ENCODE measurements around the gene MRPL14. TPM values are rescaled to one million over a fixed set of nuclear protein-coding genes. Genes with fewer than 3 reads are reported as not detected.

Gene MRPL14
- total RNA-seq, 1 donor from 2014 or later: 40.4 TPM

DNA sequence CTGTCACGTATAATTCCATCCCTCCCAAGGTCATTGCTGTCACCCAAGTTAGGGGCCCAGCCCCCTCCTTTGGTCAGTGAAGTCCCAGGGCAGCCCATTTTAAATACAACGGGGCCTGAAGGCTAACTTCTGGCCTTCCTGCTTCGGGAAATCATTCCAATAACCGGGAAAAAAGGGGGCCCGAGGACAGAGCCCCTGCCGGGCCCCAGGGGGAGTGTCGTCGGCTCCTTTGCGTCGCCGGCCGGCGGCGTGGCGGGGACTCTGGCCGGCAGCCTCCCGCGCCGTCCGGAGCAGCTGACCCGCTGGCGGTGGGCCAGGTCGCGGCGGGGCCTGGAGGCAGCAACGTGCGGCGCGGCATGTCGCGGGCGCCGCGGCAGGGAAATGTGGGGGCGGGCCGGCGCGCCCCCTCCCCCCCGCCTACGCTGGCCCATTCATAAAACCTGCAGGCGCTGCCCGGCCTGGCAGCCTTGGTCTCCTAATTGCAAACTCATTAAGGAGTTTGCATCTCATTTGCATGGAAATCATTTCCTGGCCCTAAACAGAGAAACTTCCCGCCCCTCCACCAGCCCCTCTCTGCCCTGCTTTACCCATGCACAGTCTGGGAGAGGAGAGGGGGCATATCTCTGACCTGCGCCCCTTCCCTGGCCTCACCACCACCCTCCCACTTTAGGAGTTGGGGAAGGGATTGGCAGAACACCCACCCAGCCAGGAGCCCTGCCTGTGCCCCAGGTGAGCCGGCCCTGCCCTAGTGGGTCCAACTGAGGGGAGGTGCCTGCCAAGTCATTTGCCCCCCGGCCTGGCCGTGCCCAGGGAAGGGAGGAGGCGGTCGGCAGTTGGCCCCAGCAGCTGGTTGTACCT, 50.7 kb downstream of the MRPL14 start:
- H3K79me2 ChIP-seq (ENCODE audit: low read depth): no peaks in the 10 kb centered on the region
- H3K4me1 Mint-ChIP-seq: peaks cover 61% of the 10 kb centered on the region
- no peaks in the 10 kb centered on the region for H3K9me3 Mint-ChIP-seq
- H3K27ac Mint-ChIP-seq: no peak overlapping the region
- peaks cover 59% of the 10 kb centered on the region for H3F3A ChIP-seq (ENCODE audit: low read depth)
- peaks cover 60% of the 10 kb centered on the region for H3K4me1 ChIP-seq
- H4K20me1 ChIP-seq (ENCODE audit: low read depth): no peaks in the 10 kb centered on the region
- peaks cover 8% of the 10 kb centered on the region for H3K27me3 Mint-ChIP-seq (ENCODE audit: insufficient read depth, low read depth)
- no peak overlapping the region for H3K27ac ChIP-seq
- peaks cover 2% of the 10 kb centered on the region for H3K36me3 Mint-ChIP-seq
- TF ChIP-seq EZH2 (IDR thresholded peaks at IDR 0.05): peak; percentile 29
- TF ChIP-seq EZH2phosphoT487 (IDR thresholded peaks at IDR 0.05): no peak
- TF ChIP-seq, protein P1, sequence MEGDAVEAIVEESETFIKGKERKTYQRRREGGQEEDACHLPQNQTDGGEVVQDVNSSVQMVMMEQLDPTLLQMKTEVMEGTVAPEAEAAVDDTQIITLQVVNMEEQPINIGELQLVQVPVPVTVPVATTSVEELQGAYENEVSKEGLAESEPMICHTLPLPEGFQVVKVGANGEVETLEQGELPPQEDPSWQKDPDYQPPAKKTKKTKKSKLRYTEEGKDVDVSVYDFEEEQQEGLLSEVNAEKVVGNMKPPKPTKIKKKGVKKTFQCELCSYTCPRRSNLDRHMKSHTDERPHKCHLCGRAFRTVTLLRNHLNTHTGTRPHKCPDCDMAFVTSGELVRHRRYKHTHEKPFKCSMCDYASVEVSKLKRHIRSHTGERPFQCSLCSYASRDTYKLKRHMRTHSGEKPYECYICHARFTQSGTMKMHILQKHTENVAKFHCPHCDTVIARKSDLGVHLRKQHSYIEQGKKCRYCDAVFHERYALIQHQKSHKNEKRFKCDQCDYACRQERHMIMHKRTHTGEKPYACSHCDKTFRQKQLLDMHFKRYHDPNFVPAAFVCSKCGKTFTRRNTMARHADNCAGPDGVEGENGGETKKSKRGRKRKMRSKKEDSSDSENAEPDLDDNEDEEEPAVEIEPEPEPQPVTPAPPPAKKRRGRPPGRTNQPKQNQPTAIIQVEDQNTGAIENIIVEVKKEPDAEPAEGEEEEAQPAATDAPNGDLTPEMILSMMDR (IDR thresholded peaks at IDR 0.05): peak; percentile 14
- H3K9me3 ChIP-seq (ENCODE audit: low read depth): no peaks in the 10 kb centered on the region
- no peak overlapping the region for H2AFZ ChIP-seq (replicated peaks)
- H3K27me3 ChIP-seq: peaks cover 21% of the 10 kb centered on the region
- peak; percentile 73 for DNase-seq (ENCODE audit: low spot score)
- H3K4me3 Mint-ChIP-seq: peak overlapping the region; percentile 64
- no peaks in the 10 kb centered on the region for H3K36me3 ChIP-seq
- H3K4me2 ChIP-seq: peak overlapping the region; percentile 70
- H3K4me3 ChIP-seq: peak overlapping the region; percentile 17
- H3K9ac ChIP-seq: no peak overlapping the region

DNA sequence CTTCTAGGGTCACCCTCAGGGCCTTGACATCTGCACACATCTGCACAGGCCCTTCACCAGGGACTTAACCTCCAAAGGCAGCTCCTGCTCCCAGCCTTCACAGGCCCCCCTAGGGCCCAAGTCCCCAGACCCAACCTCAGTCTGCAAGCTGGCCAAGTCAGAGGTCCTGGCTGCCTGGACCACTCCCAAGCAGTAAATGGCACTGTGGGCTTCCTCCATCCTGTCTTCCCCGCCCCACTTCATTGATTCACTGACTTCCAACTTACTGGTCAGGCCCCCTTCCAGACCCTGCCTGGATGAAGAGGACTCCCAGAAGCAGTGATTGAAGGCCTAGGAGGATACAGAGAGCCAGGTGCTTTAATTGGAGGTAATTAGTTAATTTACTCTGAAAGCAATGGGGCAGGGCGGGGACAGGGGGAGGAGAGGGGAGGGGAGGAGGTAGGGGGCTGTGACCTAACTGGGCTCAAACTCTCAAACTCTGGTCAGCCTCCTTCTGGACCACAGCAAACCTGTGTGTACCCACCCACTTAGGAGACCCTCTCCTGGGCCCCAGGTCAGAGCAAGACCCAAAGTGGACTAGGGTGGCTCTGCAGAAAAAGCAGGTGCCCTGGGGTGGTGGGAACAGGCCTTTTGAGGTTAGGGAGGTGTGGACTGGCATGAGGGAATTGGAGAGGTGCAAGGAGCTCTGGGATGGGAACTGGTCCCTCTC, 51.5 kb downstream of the MRPL14 start:
- Histone ChIP-seq H3K27ac (no peak overlapping the region), H3K4me3 (no peak overlapping the region), H3F3A (ENCODE audit: low read depth) (peaks cover 59% of the 10 kb centered on the region), H3K36me3 (no peaks in the 10 kb centered on the region), H3K9me3 (ENCODE audit: low read depth) (no peaks in the 10 kb centered on the region), H4K20me1 (ENCODE audit: low read depth) (no peaks in the 10 kb centered on the region), H3K4me2 (peak overlapping the region; percentile 70), H2AFZ (replicated peaks) (no peak overlapping the region), H3K4me1 (peaks cover 52% of the 10 kb centered on the region), H3K27me3 (peaks cover 21% of the 10 kb centered on the region), H3K9ac (no peak overlapping the region), H3K79me2 (ENCODE audit: low read depth) (no peaks in the 10 kb centered on the region)
- Mint-ChIP-seq H3K4me3 (peak overlapping the region; percentile 64), H3K27ac (no peak overlapping the region), H3K36me3 (peaks cover 2% of the 10 kb centered on the region), H3K9me3 (no peaks in the 10 kb centered on the region), H3K27me3 (ENCODE audit: insufficient read depth, low read depth) (peaks cover 8% of the 10 kb centered on the region), H3K4me1 (peaks cover 59% of the 10 kb centered on the region)
- no peak for DNase-seq (ENCODE audit: low spot score)
- TF ChIP-seq, protein P1 (IDR thresholded peaks at IDR 0.05): no peak
- TF ChIP-seq EZH2phosphoT487 (IDR thresholded peaks at IDR 0.05) (no peak), EZH2 (IDR thresholded peaks at IDR 0.05) (no peak)

DNA sequence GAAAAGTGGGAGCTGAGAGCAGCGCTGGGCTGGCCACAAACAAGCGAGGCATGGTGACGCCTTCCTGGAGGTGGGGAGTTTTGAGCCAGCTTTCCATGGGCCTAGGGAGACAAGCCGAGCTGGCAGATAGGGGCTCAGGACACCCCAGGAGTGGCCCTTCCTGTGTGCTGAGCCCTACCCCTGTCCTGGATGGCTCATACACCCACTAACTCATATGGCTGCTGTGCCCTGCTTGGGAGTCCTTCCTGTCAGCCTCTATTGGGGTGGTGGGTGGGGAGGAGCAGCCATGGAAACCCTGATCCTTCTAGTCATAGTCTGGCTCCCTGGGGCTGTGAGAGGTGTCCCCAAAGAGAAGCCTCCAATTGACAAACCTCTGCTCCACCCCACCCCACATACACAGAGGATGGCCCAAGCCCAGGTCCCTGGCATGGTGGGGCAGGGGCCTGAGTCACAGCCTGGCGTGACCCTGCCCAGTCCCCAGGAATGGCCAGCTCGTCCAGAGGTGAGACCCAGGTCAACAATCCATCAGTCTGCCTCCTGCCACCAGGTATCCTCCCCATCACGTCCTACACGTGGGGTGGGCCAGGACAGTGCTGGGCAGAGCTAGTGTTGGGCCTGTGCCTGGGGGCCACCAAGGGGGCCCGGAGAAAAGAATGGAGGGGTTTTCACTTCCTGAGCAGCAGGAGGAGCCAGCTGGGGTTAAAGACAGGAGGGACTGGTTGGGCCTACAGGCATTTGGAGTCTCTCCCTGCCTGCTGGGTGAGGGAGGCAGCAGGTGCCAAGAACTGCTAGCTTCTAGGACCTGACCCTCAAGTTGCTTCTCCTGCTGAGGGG, 52.2 kb downstream of the MRPL14 start:
- Mint-ChIP-seq H3K4me1 (peaks cover 55% of the 10 kb centered on the region), H3K36me3 (peaks cover 2% of the 10 kb centered on the region), H3K27ac (peak overlapping the region; percentile 82), H3K4me3 (peak overlapping the region; percentile 58), H3K9me3 (no peaks in the 10 kb centered on the region), H3K27me3 (ENCODE audit: insufficient read depth, low read depth) (peaks cover 8% of the 10 kb centered on the region)
- Histone ChIP-seq H3K9me3 (ENCODE audit: low read depth) (no peaks in the 10 kb centered on the region), H3K9ac (no peak overlapping the region), H3K36me3 (no peaks in the 10 kb centered on the region), H3K27me3 (peaks cover 21% of the 10 kb centered on the region), H3K27ac (no peak overlapping the region), H3F3A (ENCODE audit: low read depth) (peaks cover 51% of the 10 kb centered on the region), H3K4me1 (peaks cover 45% of the 10 kb centered on the region), H4K20me1 (ENCODE audit: low read depth) (no peaks in the 10 kb centered on the region), H3K79me2 (ENCODE audit: low read depth) (no peaks in the 10 kb centered on the region), H2AFZ (replicated peaks) (no peak overlapping the region), H3K4me2 (no peak overlapping the region), H3K4me3 (no peak overlapping the region)
- TF ChIP-seq EZH2phosphoT487 (IDR thresholded peaks at IDR 0.05) (no peak), EZH2 (IDR thresholded peaks at IDR 0.05) (no peak)
- TF ChIP-seq, protein P1 (IDR thresholded peaks at IDR 0.05): no peak
- no peak for DNase-seq (ENCODE audit: low spot score)

All from neural progenitor cell (in vitro differentiated cells).